Body of pancreas (tissue), 4 donors: Measurements from ENCODE around the gene BARX2.

Experiments
- POLR2A ChIP-seq, 3 donors: fragments of 450-650 bp; IDR thresholded peaks; one replicate each; pipeline ENCODE4 v1.6.1; 2016; ENCODE audit warnings: antibody characterized with exemption in 3 of 3, mild to moderate bottlenecking in 2 of 3
- TF ChIP-seq, protein P1 (sequence below), 7 experiments: fragments of 450-650 bp in 4 of 7; fragments of 200-600 bp in 3 of 7; sonication (generic) in 3 of 7; IDR thresholded peaks; one replicate each; pipeline ENCODE4 v1.5.1; 2016 to 2019; ENCODE audit warnings: antibody characterized with exemption in 7 of 7

GRCh38 chr11:129446572-129446971 lies 70.9 kb downstream of the BARX2 start:
- TF ChIP-seq, protein P1, sequence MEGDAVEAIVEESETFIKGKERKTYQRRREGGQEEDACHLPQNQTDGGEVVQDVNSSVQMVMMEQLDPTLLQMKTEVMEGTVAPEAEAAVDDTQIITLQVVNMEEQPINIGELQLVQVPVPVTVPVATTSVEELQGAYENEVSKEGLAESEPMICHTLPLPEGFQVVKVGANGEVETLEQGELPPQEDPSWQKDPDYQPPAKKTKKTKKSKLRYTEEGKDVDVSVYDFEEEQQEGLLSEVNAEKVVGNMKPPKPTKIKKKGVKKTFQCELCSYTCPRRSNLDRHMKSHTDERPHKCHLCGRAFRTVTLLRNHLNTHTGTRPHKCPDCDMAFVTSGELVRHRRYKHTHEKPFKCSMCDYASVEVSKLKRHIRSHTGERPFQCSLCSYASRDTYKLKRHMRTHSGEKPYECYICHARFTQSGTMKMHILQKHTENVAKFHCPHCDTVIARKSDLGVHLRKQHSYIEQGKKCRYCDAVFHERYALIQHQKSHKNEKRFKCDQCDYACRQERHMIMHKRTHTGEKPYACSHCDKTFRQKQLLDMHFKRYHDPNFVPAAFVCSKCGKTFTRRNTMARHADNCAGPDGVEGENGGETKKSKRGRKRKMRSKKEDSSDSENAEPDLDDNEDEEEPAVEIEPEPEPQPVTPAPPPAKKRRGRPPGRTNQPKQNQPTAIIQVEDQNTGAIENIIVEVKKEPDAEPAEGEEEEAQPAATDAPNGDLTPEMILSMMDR (IDR thresholded peaks at IDR 0.05): no peak
- no peak for TF ChIP-seq POLR2A (IDR thresholded peaks at IDR 0.05)
